H1 (cell line): Measurements from ENCODE around the gene MAML1. TPM values are rescaled to one million over a fixed set of nuclear protein-coding genes. Genes with fewer than 3 reads are reported as not detected.

ENCODE experiments used
- EP300 ChIP-seq, 2 experiments: IDR thresholded peaks; 1 replicate in 1 of 2; 2 replicates in 1 of 2; pipeline ENCODE4 v1.6.1; 2011 to 2012; ENCODE audit warnings: low read depth in 2 of 2, low read length in 2 of 2, mild to moderate bottlenecking in 2 of 2, borderline replicate concordance in 1 of 2, inconsistent platforms in 1 of 2, moderate library complexity in 1 of 2
- POLR2A ChIP-seq, 2 experiments: IDR thresholded peaks; 1 replicate in 1 of 2; 2 replicates in 1 of 2; pipeline ENCODE4 v1.6.1; 2011; ENCODE audit warnings: low read depth in 2 of 2, low read length in 2 of 2, mild to moderate bottlenecking in 2 of 2; ENCODE audit errors: control extremely low read depth in 1 of 2
- TEAD4 ChIP-seq: IDR thresholded peaks from 2 replicates; pipeline ENCODE4 v1.6.1; 2012; ENCODE audit warnings: low read depth, low read length, inconsistent platforms, mixed read lengths
- polyA plus RNA-seq, 7 experiments: library from polyadenylated mRNA; depleted of rRNA in 3 of 7; stranded (reverse) in 5 of 7; unstranded in 2 of 7; fragments of >200 nt in 5 of 7; fragments of 200-250 nt in 2 of 7; gene quantifications; 1 replicate in 5 of 7; 2 replicates in 1 of 7; 4 replicates in 1 of 7; pipeline versions ENCODE4 v1.2.1 to v1.2.3, GENCODE V29; 2011 to 2013; ENCODE audit warnings: missing spikeins in 2 of 7, mixed read lengths in 2 of 7
- total RNA-seq: library from RNA; stranded (reverse); fragmentation: NEBNext Ultra II Directional; extraction: Animal tissue kit (Norgen Biotek cat#: 25700); gene quantifications from 2 replicates; pipeline ENCODE4 v1.2.1, GENCODE V29; 2021
- TF ChIP-seq, protein P1 (sequence below): IDR thresholded peaks from 2 replicates; pipeline ENCODE4 v1.6.1; 2012; ENCODE audit warnings: low read length, inconsistent platforms

MAML1 gene
- total and polyA plus RNA-seq, 2 of the 8 experiments (the other 6 are each of a cell fraction or from before 2014, with no cell fraction given) = 17.1 to 41.9 TPM

DNA sequence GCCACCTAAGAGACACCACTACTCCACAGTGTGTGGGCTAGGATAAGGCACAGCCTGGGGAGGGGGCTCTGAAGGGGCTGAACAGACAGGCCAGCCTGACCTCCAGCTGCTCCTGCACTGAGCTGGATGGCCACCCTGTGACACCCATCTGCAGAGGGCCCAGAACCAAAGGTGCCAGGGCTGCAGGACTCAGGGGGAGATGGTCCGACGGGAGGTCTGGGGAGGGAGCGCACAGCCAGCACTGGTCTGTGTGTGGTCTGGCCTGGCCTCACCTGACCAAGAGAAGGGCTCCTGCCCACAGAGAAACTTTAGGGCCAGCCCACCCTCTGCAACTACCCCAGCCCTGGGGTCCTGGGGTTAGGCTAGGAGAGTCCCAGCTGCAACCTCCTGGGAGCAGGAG, 62.0 kb downstream of the MAML1 start (continued):
- TF ChIP-seq, protein P1, sequence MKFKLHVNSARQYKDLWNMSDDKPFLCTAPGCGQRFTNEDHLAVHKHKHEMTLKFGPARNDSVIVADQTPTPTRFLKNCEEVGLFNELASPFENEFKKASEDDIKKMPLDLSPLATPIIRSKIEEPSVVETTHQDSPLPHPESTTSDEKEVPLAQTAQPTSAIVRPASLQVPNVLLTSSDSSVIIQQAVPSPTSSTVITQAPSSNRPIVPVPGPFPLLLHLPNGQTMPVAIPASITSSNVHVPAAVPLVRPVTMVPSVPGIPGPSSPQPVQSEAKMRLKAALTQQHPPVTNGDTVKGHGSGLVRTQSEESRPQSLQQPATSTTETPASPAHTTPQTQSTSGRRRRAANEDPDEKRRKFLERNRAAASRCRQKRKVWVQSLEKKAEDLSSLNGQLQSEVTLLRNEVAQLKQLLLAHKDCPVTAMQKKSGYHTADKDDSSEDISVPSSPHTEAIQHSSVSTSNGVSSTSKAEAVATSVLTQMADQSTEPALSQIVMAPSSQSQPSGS = no peak
- TF ChIP-seq POLR2A (IDR thresholded peaks at IDR 0.05; ENCODE audit: control extremely low read depth in 1 of 2, low read depth in 2 of 2, low read length in 2 of 2) (no peak), TEAD4 (no peak), EP300 (IDR thresholded peaks at IDR 0.05; ENCODE audit: borderline replicate concordance in 1 of 2, low read depth in 2 of 2, low read length in 2 of 2) (no peak)
